ENCODE data around the gene WWOX. TPM values are rescaled to one million over a fixed set of nuclear protein-coding genes. Genes with fewer than 3 reads are reported as not detected.

WWOX gene
- polyA plus RNA-seq, 2 of the 4 experiments (the other 2 are of a cell fraction): 16.0 to 17.2 TPM

- CTCF ChIA-PET: no interaction called here
- TF ChIP-seq JUNB (IDR thresholded peaks at IDR 0.05) (no peak), FOSB (CRISPR knock-in tag; IDR thresholded peaks at IDR 0.05) (no peak), HDAC2 (IDR thresholded peaks at IDR 0.05) (no peak), FOSL2 (IDR thresholded peaks at IDR 0.05) (no peak), FOSL2 (CRISPR knock-in tag; IDR thresholded peaks at IDR 0.05) (no peak), RNF2 (IDR thresholded peaks at IDR 0.05; ENCODE audit: borderline replicate concordance, low read depth) (no peak), TFCP2L1 (CRISPR knock-in tag; IDR thresholded peaks at IDR 0.05) (no peak), GATA3 (IDR thresholded peaks at IDR 0.05; ENCODE audit: borderline replicate concordance) (no peak), KDM1A (IDR thresholded peaks at IDR 0.05; ENCODE audit: low read depth) (no peak), NFE2L2 (conservative IDR thresholded peaks at IDR 0.05; ENCODE audit: low read length) (no peak), ZFP36 (IDR thresholded peaks at IDR 0.05; ENCODE audit: borderline replicate concordance, partially characterized antibody) (no peak), E2F6 (IDR thresholded peaks at IDR 0.05; ENCODE audit: borderline replicate concordance, low read depth) (no peak), BCL3 (IDR thresholded peaks at IDR 0.05) (no peak), BHLHE40 (IDR thresholded peaks at IDR 0.05; ENCODE audit: low read depth, low read length) (no peak), ELK1 (IDR thresholded peaks at IDR 0.05; ENCODE audit: low read depth, low read length) (no peak), ATOH8 (CRISPR knock-in tag; IDR thresholded peaks at IDR 0.05; ENCODE audit: low read depth) (no peak), HMGXB4 (CRISPR knock-in tag; IDR thresholded peaks at IDR 0.05; ENCODE audit: borderline replicate concordance) (no peak), HOXA7 (CRISPR knock-in tag; IDR thresholded peaks at IDR 0.05) (no peak)
- 59% methylated on average over 4 of the region's 5 CpGs for WGBS (ENCODE audit: missing lambda C conversion rate)
- Histone ChIP-seq H3K9me3 (0 out of 3 replicates have a peak, but pooled peaks cover 2% of the 10 kb centered on the region), H3K4me1 (no peaks in the 10 kb centered on the region), H3K4me2 (no peak overlapping the region), H3K4me3 (no peak overlapping the region), H3K27ac (no peak overlapping the region)
- DNase-seq (ENCODE audit: low read depth in 1 of 2, low spot score in 1 of 2) (no peak), FAIRE-seq (no peak), ATAC-seq (no peak)
- POLR2A ChIA-PET: no interaction called here
Observed at GRCh38 chr16:78754713-78755112, 655.3 kb downstream of the WWOX start.

- POLR2A ChIA-PET: no interaction called here
- no peak for FAIRE-seq
- no peaks in the 10 kb centered on the region for H3K4me1 ChIP-seq
- H3K27ac ChIP-seq: no peak overlapping the region
- CTCF ChIA-PET: no interaction called here
- WGBS (ENCODE audit: missing lambda C conversion rate): 42% methylated on average over 8 of the region's 8 CpGs
- no peak for ATAC-seq
- H3K9me3 ChIP-seq: no peaks in the 10 kb centered on the region
- no peak overlapping the region for H3K4me3 ChIP-seq
- H3K4me2 ChIP-seq: no peak overlapping the region
- DNase-seq (ENCODE audit: low read depth in 1 of 2, low spot score in 1 of 2): no peak
- TF ChIP-seq ESRRA (IDR thresholded peaks at IDR 0.05; ENCODE audit: borderline replicate concordance, low read length) (no peak), CBX2 (IDR thresholded peaks at IDR 0.05; ENCODE audit: borderline replicate concordance, low read depth) (no peak), MAZ (IDR thresholded peaks at IDR 0.05; ENCODE audit: borderline replicate concordance, low read depth, low read length) (no peak), POLR2A (IDR thresholded peaks at IDR 0.05; ENCODE audit: low read length) (no peak), HDAC2 (IDR thresholded peaks at IDR 0.05) (no peak), EHF (CRISPR knock-in tag; IDR thresholded peaks at IDR 0.05) (no peak), EHMT2 (IDR thresholded peaks at IDR 0.05; ENCODE audit: low read depth) (no peak), MAX (IDR thresholded peaks at IDR 0.05) (no peak), ZC3H11A (IDR thresholded peaks at IDR 0.05) (no peak)
Observed at GRCh38 chr16:78755751-78756661, 656.6 kb downstream of the WWOX start.
